ENCODE measurements around the gene PDLIM1. TPM values are rescaled to one million over a fixed set of nuclear protein-coding genes. Genes with fewer than 3 reads are reported as not detected.

The PDLIM1 gene
- total RNA-seq, 1 donor from 2014 or later, result 358 TPM

DNA sequence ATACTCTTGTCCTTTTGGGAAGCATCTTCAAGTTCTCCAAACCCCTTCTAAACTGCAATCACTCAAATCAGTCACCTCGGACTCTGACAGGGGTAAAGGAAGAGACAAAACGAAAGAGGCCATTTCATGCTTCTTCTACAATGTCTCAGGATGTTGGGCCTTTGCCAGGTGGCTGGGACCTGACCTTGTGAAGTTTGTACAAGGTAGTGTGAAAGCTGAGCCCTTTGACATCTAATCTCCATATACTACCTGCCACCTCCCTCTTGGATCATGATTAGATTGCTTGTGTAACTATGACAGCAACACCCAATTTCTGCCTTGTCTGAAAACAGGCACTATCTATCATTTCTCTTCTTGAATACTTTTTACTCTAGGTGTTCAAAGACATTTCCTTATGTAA, 35.1 kb upstream of the PDLIM1 start:
- peaks cover 94% of the 10 kb centered on the region for H3K4me1 ChIP-seq
- no peaks in the 10 kb centered on the region for H3K27me3 ChIP-seq (ENCODE audit: low read depth)
- peak overlapping the region; percentile 70 for H3K27ac ChIP-seq (replicated peaks)
- no peak for DNase-seq
- H3K9me3 ChIP-seq (replicated peaks), result no peaks in the 10 kb centered on the region
- TF ChIP-seq, protein P1, sequence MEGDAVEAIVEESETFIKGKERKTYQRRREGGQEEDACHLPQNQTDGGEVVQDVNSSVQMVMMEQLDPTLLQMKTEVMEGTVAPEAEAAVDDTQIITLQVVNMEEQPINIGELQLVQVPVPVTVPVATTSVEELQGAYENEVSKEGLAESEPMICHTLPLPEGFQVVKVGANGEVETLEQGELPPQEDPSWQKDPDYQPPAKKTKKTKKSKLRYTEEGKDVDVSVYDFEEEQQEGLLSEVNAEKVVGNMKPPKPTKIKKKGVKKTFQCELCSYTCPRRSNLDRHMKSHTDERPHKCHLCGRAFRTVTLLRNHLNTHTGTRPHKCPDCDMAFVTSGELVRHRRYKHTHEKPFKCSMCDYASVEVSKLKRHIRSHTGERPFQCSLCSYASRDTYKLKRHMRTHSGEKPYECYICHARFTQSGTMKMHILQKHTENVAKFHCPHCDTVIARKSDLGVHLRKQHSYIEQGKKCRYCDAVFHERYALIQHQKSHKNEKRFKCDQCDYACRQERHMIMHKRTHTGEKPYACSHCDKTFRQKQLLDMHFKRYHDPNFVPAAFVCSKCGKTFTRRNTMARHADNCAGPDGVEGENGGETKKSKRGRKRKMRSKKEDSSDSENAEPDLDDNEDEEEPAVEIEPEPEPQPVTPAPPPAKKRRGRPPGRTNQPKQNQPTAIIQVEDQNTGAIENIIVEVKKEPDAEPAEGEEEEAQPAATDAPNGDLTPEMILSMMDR (IDR thresholded peaks at IDR 0.05; ENCODE audit: borderline replicate concordance), result no peak
- H3K36me3 ChIP-seq, result peaks cover 67% of the 10 kb centered on the region
- intact Hi-C loops (cut with micrococcal nuclease), result no loop called here
- H3K4me3 ChIP-seq, result no peak overlapping the region

DNA sequence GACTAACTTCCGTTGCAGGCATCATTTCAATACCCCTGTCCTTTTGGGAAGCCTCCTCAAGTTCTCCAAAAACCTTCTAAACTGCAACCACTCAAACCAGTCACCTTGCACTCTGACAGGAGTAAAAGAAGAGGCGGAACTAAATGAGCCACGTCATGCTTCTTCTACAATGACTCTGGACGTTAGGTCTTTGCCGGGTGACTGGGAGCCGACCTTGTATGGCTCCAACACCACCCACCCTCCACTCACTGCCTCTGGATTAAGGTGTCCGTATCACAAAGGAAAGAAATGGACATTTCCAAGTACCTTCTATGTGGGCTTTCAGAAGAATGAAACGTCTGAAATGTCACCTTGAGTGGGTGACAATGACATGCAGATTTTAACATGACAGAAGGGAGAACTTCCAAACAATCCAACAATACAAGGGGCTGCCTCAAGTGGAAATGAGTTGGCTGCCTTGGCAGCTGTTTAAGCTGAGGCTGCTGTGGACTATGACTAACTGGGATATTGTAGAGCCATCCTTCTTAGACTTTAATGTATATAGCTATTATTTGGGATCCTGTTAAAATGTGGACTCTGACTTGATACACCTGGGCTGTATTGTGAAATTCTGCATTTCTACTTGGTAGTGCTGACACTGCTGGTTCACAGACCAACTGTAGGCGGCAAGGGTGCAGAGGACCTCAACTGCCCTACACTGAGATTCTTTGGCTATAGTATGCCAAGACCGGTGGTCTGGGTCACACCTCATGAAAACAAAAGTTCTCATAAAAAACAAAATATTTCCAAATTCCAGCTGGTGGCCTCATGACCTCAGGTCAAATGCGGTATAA, 33.8 kb upstream of the PDLIM1 start:
- TF ChIP-seq, protein P1 (IDR thresholded peaks at IDR 0.05; ENCODE audit: borderline replicate concordance), result no peak
- Histone ChIP-seq H3K9me3 (replicated peaks) (no peaks in the 10 kb centered on the region), H3K4me3 (no peak overlapping the region), H3K27me3 (ENCODE audit: low read depth) (no peaks in the 10 kb centered on the region), H3K4me1 (peaks cover 94% of the 10 kb centered on the region), H3K36me3 (peaks cover 78% of the 10 kb centered on the region), H3K27ac (replicated peaks) (peak overlapping the region; percentile 57)
- no peak for DNase-seq
- intact Hi-C loops (cut with micrococcal nuclease), result no loop called here

DNA sequence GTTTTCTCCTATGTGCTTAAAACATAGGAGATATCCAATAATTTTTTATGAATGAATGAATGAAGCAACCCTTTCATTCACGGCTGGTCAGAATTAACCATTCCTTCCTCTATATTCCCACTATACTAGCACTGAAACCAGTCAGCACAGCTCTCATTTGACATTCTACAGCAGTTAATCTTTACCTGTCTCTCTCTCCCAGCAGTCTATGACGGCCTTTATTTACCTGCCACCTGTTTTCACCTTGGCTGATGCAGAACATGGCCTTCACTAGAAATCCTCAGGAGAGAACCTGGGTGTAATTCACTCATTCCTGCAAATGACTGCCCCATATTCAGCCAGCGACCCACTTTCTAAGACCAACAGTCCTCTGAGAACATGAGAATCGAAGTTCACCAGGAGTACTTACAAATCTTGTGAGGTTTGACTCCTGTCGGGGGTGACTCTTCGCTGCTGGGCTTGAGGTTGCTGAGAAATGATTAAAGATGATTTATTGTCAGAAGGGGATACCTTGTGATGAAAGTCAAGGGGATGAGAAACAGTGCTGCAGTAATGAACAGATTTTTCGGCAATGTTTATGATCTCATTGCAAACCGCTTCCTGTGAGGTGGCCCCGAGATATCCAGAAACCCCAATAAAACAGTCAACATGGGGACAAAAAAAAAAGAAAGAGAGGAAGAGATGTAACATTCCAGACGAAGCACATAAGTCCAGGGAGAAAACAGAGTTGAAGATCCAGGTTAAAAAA, 30.9 kb upstream of the PDLIM1 start:
- H3K36me3 ChIP-seq, result peaks cover 75% of the 10 kb centered on the region
- H3K4me1 ChIP-seq, result peaks cover 74% of the 10 kb centered on the region

DNA sequence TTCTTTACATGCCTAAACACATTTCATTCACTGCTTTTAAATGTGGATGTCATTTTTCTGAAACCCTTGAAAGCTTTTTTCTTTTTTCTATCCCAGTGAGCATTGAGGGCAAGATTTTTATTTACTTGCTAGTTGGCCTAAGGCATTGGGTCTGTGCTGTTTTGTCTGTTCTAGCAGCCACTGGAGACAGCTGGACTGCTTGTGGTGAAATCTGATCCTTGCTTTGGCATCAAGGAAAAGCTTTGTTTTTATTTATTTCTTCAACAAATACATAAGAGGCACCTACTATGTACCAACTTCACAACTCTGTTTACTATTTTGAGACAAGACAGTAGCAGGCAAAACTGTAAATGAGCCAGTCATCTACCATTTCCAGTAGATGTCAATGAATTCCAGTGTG, 28.4 kb upstream of the PDLIM1 start:
- no peak overlapping the region for H3K4me3 ChIP-seq
- no peaks in the 10 kb centered on the region for H3K9me3 ChIP-seq (replicated peaks)
- H3K4me1 ChIP-seq, result peaks cover 74% of the 10 kb centered on the region
- H3K27ac ChIP-seq (replicated peaks), result no peak overlapping the region
- DNase-seq, result no peak
- intact Hi-C loops (cut with micrococcal nuclease), result no loop called here
- H3K27me3 ChIP-seq (ENCODE audit: low read depth), result no peaks in the 10 kb centered on the region
- H3K36me3 ChIP-seq, result peaks cover 80% of the 10 kb centered on the region
- TF ChIP-seq, protein P1 (IDR thresholded peaks at IDR 0.05; ENCODE audit: borderline replicate concordance), result no peak

More for the DNA sequence above, 30.9 kb upstream of the PDLIM1 start:
- peak overlapping the region; percentile 57 for H3K27ac ChIP-seq (replicated peaks)
- no peak for DNase-seq
- H3K4me3 ChIP-seq, result no peak overlapping the region
- TF ChIP-seq, protein P1 (IDR thresholded peaks at IDR 0.05; ENCODE audit: borderline replicate concordance), result no peak
- intact Hi-C loops (cut with micrococcal nuclease), result no loop called here
- H3K27me3 ChIP-seq (ENCODE audit: low read depth), result no peaks in the 10 kb centered on the region
- no peaks in the 10 kb centered on the region for H3K9me3 ChIP-seq (replicated peaks)

DNA sequence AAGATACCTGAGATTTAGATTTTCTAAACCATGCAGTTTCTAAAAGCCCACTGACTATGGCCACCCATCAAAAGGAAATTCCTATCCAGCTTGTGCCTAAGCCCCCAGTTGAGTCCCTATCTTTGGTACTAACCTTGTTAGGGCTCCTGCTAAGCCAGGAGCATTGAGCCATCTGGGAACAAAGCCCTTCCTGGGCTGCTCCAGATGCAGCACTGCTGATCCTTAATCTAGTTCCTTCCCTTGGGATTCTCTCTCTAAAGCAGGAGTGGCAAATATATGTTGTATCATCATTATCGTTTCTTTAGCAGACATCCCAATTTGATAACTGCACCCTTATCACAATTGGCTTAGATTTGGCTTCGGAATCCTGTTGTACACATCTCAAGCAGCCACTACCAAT, 24.7 kb upstream of the PDLIM1 start:
- Histone ChIP-seq H3K4me1 (peaks cover 66% of the 10 kb centered on the region), H3K36me3 (peaks cover 55% of the 10 kb centered on the region), H3K27ac (replicated peaks) (no peak overlapping the region), H3K4me3 (no peak overlapping the region), H3K9me3 (replicated peaks) (no peaks in the 10 kb centered on the region), H3K27me3 (ENCODE audit: low read depth) (no peaks in the 10 kb centered on the region)
- no peak for DNase-seq
- intact Hi-C loops (cut with micrococcal nuclease), result no loop called here
- TF ChIP-seq, protein P1 (IDR thresholded peaks at IDR 0.05; ENCODE audit: borderline replicate concordance), result no peak

Data from left ventricle myocardium inferior (tissue), 1 donor.